IMR-90 (cell line): ENCODE data around the gene EPB41L3.

Experiments
- CEBPB ChIP-seq: IDR thresholded peaks from 2 replicates; pipeline ENCODE4 v1.6.1; 2012; ENCODE audit warnings: low read depth, low read length, improper control_type of control experiment
- MAFK ChIP-seq: IDR thresholded peaks from 2 replicates; pipeline ENCODE4 v1.6.1; 2012; ENCODE audit warnings: low read depth, low read length, improper control_type of control experiment
- MAZ ChIP-seq: IDR thresholded peaks from 2 replicates; pipeline ENCODE4 v1.6.1; 2012; ENCODE audit warnings: low read depth, mild to moderate bottlenecking, low read length, improper control_type of control experiment, moderate library complexity, borderline replicate concordance
- MXI1 ChIP-seq: IDR thresholded peaks from 2 replicates; pipeline ENCODE4 v1.6.1; 2012; ENCODE audit warnings: low read depth, mild to moderate bottlenecking, low read length, moderate library complexity, borderline replicate concordance
- POLR2A ChIP-seq: IDR thresholded peaks from 2 replicates; pipeline ENCODE4 v1.6.1; 2012; ENCODE audit warnings: mild to moderate bottlenecking, low read depth, low read length
- TF ChIP-seq, protein P1 (sequence below): fragments of 150-350 bp; IDR thresholded peaks from 2 replicates; pipeline ENCODE4 v1.6.1; 2017; ENCODE audit warnings: mild to moderate bottlenecking, antibody characterized with exemption, low read length, low read depth
- TF ChIP-seq, protein P2 (sequence below): conservative IDR thresholded peaks from 2 replicates; pipeline ENCODE4 v1.5.1; 2012; ENCODE audit warnings: mild to moderate bottlenecking, low read depth, low read length, improper control_type of control experiment

DNA sequence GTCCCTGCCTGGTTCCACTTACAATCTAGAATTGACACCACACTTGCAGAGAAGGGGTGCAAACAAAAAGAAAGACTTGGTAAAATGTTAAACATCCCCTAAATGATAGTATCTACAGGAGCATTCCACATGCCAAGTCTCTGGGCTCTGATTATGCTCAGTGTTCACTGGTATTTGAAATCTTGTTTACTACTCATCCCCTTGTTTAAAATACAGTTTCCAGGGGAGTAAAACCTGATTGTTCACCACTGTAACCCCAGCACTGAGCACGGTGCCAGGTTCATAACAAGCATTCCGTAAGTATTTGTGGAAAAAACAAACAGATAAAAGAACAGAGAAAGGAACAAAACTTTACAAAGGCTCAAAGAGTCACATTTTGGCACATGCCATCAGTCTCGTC is 11.7 kb downstream of the EPB41L3 start:
- TF ChIP-seq, protein P1, sequence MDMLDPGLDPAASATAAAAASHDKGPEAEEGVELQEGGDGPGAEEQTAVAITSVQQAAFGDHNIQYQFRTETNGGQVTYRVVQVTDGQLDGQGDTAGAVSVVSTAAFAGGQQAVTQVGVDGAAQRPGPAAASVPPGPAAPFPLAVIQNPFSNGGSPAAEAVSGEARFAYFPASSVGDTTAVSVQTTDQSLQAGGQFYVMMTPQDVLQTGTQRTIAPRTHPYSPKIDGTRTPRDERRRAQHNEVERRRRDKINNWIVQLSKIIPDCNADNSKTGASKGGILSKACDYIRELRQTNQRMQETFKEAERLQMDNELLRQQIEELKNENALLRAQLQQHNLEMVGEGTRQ: no peak
- TF ChIP-seq POLR2A (no peak), MXI1 (no peak), CEBPB (no peak), MAZ (no peak), MAFK (no peak)
- TF ChIP-seq, protein P2, sequence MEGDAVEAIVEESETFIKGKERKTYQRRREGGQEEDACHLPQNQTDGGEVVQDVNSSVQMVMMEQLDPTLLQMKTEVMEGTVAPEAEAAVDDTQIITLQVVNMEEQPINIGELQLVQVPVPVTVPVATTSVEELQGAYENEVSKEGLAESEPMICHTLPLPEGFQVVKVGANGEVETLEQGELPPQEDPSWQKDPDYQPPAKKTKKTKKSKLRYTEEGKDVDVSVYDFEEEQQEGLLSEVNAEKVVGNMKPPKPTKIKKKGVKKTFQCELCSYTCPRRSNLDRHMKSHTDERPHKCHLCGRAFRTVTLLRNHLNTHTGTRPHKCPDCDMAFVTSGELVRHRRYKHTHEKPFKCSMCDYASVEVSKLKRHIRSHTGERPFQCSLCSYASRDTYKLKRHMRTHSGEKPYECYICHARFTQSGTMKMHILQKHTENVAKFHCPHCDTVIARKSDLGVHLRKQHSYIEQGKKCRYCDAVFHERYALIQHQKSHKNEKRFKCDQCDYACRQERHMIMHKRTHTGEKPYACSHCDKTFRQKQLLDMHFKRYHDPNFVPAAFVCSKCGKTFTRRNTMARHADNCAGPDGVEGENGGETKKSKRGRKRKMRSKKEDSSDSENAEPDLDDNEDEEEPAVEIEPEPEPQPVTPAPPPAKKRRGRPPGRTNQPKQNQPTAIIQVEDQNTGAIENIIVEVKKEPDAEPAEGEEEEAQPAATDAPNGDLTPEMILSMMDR: no peak
